ENCODE results near the gene AIRE. TPM values are rescaled to one million over a fixed set of nuclear protein-coding genes. Genes with fewer than 3 reads are reported as not detected.
A peak's percentile ranks its signal among the peaks of the same experiment; 100 is the strongest.

Gene AIRE
- total RNA-seq, 6 experiments from 2014 or later, result 0.05 to 0.12 TPM; not detected in 4

DNA sequence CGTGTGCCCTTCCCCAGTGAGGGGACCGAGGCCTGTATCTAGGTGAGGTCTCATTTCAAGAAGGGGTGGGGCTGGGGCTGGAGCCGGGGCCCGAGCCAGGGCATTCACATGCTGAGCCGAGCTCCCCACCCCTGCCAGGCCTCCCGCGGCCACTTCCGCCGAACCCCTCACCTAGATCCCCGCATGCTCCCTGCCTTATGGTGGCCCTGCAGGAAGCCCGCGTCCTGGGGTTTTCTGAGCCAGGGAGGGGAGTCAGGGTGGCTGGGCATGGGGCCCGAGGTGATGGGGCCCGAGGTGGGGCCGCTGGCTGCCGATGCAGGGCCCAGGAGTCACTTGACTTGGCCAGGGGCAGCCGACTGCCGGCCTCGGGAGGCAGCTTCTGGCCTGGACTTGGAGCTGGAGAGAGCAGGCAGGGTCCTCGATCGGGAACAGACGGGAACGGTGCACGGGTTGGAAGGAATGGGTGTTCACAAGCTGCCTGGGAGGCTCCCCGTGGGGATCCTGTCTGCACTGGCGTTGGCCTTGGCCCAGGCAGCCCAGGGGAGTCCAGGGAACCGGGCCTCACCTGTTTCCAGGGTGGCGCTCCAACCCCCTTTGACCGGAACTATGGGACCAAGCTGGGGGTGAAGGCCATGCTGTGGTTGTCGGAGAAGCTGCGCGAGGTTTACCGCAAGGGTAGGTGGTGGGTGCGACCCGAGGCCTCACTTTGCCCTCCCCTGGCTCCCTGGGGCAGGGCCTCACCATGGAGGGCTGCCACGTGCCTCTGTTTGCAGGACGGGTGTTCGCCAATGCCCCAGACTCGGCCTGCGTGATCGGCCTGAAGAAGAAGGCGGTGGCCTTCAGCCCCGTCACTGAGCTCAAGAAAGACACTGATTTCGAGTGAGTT lies 40.0 kb downstream of the AIRE start:
- peaks cover 9% of the 10 kb centered on the region; the same call in 1 of the 2 replicates for H3K27me3 Mint-ChIP-seq (ENCODE audit: insufficient read depth)

DNA sequence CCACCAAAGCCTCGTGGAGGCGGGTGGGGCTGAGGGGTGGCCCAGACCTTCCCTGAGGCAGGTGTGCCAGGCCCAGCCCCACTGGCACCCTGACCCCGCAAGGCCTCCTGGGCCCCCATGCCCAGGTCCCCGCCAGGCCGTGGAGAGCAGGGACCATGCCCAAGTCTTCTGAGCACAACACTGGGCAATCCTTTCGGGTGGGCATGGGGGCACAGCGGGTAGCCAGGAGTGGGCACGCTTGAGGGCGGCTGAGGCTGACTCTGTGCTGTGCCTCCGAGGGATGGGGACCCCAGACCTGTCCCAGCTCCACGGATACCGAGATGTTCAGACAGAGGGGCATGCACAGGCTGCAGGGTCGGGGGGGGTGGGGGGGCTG lies 40.6 kb downstream of the AIRE start:
- Mint-ChIP-seq H3K27ac (no peak overlapping the region), H3K4me1 (ENCODE audit: low read depth) (no peaks in the 10 kb centered on the region), H3K4me3 (no peak overlapping the region), H3K27me3 (ENCODE audit: insufficient read depth) (peaks cover 11% of the 10 kb centered on the region; the same call in 1 of the 2 replicates), H3K9me3 (no peaks in the 10 kb centered on the region), H3K36me3 (ENCODE audit: low read depth) (no peaks in the 10 kb centered on the region)
- DNase-seq, result no peak
- no peak for TF ChIP-seq CTCF (IDR thresholded peaks at IDR 0.05)

More for the DNA sequence above, 40.0 kb downstream of the AIRE start:
- Mint-ChIP-seq H3K4me1 (ENCODE audit: low read depth) (no peaks in the 10 kb centered on the region), H3K36me3 (ENCODE audit: low read depth) (no peaks in the 10 kb centered on the region), H3K9me3 (no peaks in the 10 kb centered on the region), H3K27ac (no peak overlapping the region), H3K4me3 (no peak overlapping the region)
- no peak for DNase-seq
- TF ChIP-seq CTCF (IDR thresholded peaks at IDR 0.05), result no peak

GRCh38 chr21:44326716-44327602 lies 41.3 kb downstream of the AIRE start:
- DNase-seq, result no peak
- Mint-ChIP-seq H3K4me3 (no peak overlapping the region), H3K27me3 (ENCODE audit: insufficient read depth) (peaks cover 12% of the 10 kb centered on the region), H3K27ac (no peak overlapping the region), H3K36me3 (ENCODE audit: low read depth) (no peaks in the 10 kb centered on the region), H3K9me3 (no peaks in the 10 kb centered on the region), H3K4me1 (ENCODE audit: low read depth) (peaks cover 2% of the 10 kb centered on the region; the same call in 1 of the 2 replicates)
- peak; percentile 33; the same call in 1 of the 2 replicates for TF ChIP-seq CTCF (IDR thresholded peaks at IDR 0.05)

DNA sequence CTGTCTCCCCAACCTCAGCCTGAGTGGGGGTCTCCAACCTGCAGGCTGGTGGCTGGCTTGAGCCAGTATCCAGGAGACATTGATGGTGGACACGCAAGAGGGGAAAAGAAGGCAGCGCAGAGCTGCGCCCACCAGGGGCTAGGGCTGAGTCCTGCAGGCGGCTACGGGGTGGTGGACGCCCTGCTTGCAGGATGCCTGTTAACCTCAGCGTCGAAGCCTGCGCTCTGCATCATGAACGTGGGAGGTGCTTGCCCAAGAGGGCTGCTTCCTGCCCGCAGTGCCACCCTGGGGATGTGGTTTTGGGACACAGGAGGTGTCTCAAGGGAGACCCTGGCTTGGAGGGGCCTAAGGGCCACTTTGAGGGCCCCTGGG lies 41.9 kb downstream of the AIRE start:
- H3K4me1 Mint-ChIP-seq (ENCODE audit: low read depth), result peaks cover 4% of the 10 kb centered on the region; the same call in 1 of the 2 replicates
- no peak for DNase-seq
- peaks cover 13% of the 10 kb centered on the region for H3K27me3 Mint-ChIP-seq (ENCODE audit: insufficient read depth)
- H3K9me3 Mint-ChIP-seq, result no peaks in the 10 kb centered on the region
- no peaks in the 10 kb centered on the region for H3K36me3 Mint-ChIP-seq (ENCODE audit: low read depth)
- no peak for TF ChIP-seq CTCF (IDR thresholded peaks at IDR 0.05)
- H3K4me3 Mint-ChIP-seq, result no peak overlapping the region
- no peak overlapping the region for H3K27ac Mint-ChIP-seq

GRCh38 chr21:44328242-44328895 lies 42.7 kb downstream of the AIRE start:
- Mint-ChIP-seq H3K4me1 (ENCODE audit: low read depth) (peaks cover 4% of the 10 kb centered on the region; the same call in 1 of the 2 replicates), H3K9me3 (no peaks in the 10 kb centered on the region), H3K36me3 (ENCODE audit: low read depth) (no peaks in the 10 kb centered on the region), H3K27me3 (ENCODE audit: insufficient read depth) (peaks cover 13% of the 10 kb centered on the region), H3K27ac (no peak overlapping the region), H3K4me3 (no peak overlapping the region)
- no peak for DNase-seq
- TF ChIP-seq CTCF (IDR thresholded peaks at IDR 0.05), result no peak

All from HFFc6 (cell line).